H1 (cell line): Measurements from ENCODE around the gene FMNL2. TPM values are rescaled to one million over a fixed set of nuclear protein-coding genes. Genes with fewer than 3 reads are reported as not detected.

Source experiments
- CTCF ChIA-PET: fragments of 300-600 bp; sonication (Branson Sonifier 250); formaldehyde crosslinking; loops from one replicate; lab custom pipeline; 2021; ENCODE audit not compliant: partially characterized antibody; lab: Charles Lee
- POLR2A ChIA-PET: fragments of 300-600 bp; sonication (Branson Sonifier 250); formaldehyde crosslinking; loops from one replicate; lab custom pipeline; 2021; ENCODE audit warnings: inconsistent platforms; ENCODE audit not compliant: partially characterized antibody; lab: Charles Lee
- DNase-seq, 2 experiments: peaks; one replicate each; pipeline versions ENCODE4 v3.0.0 to v3.0.0-alpha.2; 2010 to 2022; ENCODE audit warnings: low spot score in 2 of 2, low read depth in 1 of 2, mixed read lengths in 1 of 2
- FAIRE-seq: peaks from 2 replicates; lab custom pipeline; 2011; peaks lifted over from hg19 to GRCh38; lab: Jason Lieb, UNC
- H2AFZ ChIP-seq: 2 replicates; pipeline ENCODE4 v1.8.1; 2012; ENCODE audit warnings: low read length, inconsistent platforms
- H2AK5ac ChIP-seq: 2 replicates; pipeline ENCODE4 v1.6.1; 2013; ENCODE audit warnings: low read depth, low read length
- H2BK120ac ChIP-seq: replicated peaks from 2 replicates; pipeline ENCODE3; 2013; ENCODE audit warnings: low read depth, low read length, inconsistent platforms
- H2BK12ac ChIP-seq: 2 replicates; pipeline ENCODE4 v1.6.1; 2013; ENCODE audit warnings: low read depth, low read length
- H2BK15ac ChIP-seq: 2 replicates; pipeline ENCODE4 v1.6.1; 2013; ENCODE audit warnings: low read length
- H2BK20ac ChIP-seq: 2 replicates; pipeline ENCODE4 v1.6.1; 2013; ENCODE audit warnings: low read length
- H2BK5ac ChIP-seq: 2 replicates; pipeline ENCODE4 v1.6.1; 2013; ENCODE audit warnings: low read depth, low read length
- H3K14ac ChIP-seq: 2 replicates; pipeline ENCODE4 v1.6.1; 2013; ENCODE audit warnings: inconsistent platforms; ENCODE audit not compliant: insufficient read length
- H3K18ac ChIP-seq: 2 replicates; pipeline ENCODE4 v1.6.1; 2013; ENCODE audit warnings: low read length; ENCODE audit errors: extremely low read depth
- H3K23ac ChIP-seq: 2 replicates; pipeline ENCODE4 v1.6.1; 2013; ENCODE audit warnings: inconsistent platforms; ENCODE audit not compliant: insufficient read length
- H3K23me2 ChIP-seq: 2 replicates; pipeline ENCODE4 v1.6.1; 2013; ENCODE audit warnings: low read depth, low read length
- H3K27ac ChIP-seq: 2 replicates; pipeline ENCODE4 v1.6.1; 2011; ENCODE audit warnings: low read depth, low read length, inconsistent platforms
- H3K27me3 ChIP-seq, 4 experiments: replicated peaks in 1 of 4; 1 replicate in 1 of 4; 2 replicates in 3 of 4; pipeline versions ENCODE4 v1.6.1 to v1.8.1; 2011 to 2013; ENCODE audit warnings: low read length in 3 of 4, mild to moderate bottlenecking in 3 of 4, inconsistent platforms in 2 of 4, mixed read lengths in 2 of 4, moderate library complexity in 1 of 4; ENCODE audit not compliant: control insufficient read depth in 3 of 4, insufficient read depth in 3 of 4; ENCODE audit errors: extremely low read depth in 1 of 4
- H3K36me3 ChIP-seq, 4 experiments: 2 replicates each; pipeline versions ENCODE4 v1.6.1 to v1.8.1; 2011 to 2013; ENCODE audit warnings: mild to moderate bottlenecking in 4 of 4, low read length in 3 of 4, moderate library complexity in 2 of 4, control low read depth in 1 of 4, inconsistent platforms in 1 of 4; ENCODE audit not compliant: insufficient read depth in 4 of 4, control insufficient read depth in 2 of 4
- H3K4ac ChIP-seq: replicated peaks from 2 replicates; pipeline ENCODE3; 2013; ENCODE audit warnings: low read length, low read depth, mixed read lengths, inconsistent platforms; ENCODE audit not compliant: insufficient read length
- H3K4me1 ChIP-seq, 4 experiments: replicated peaks in 1 of 4; 1 replicate in 1 of 4; 2 replicates in 3 of 4; pipeline versions ENCODE4 v1.6.1 to v1.8.1; 2011 to 2013; ENCODE audit warnings: low read length in 3 of 4, inconsistent platforms in 2 of 4, mixed read lengths in 1 of 4; ENCODE audit not compliant: insufficient read depth in 4 of 4, control insufficient read depth in 3 of 4
- H3K4me2 ChIP-seq, 2 experiments: 2 replicates each; pipeline versions ENCODE4 v1.6.1 to v1.8.1; 2011 to 2013; ENCODE audit warnings: low read depth in 2 of 2, low read length in 2 of 2, control low read depth in 1 of 2, inconsistent platforms in 1 of 2, mild to moderate bottlenecking in 1 of 2; ENCODE audit not compliant: insufficient read depth in 1 of 2
- H3K4me3 ChIP-seq, 4 experiments: fragments of 200-600, 300-600 bp in 1 of 4; sonication (generic), shearing (Covaris generic), sonication (Bioruptor Twin) in 1 of 4; 2 replicates each; pipeline versions ENCODE4 v1.5.1 to v1.8.1; 2011 to 2016; ENCODE audit warnings: low read length in 4 of 4, low read depth in 3 of 4, control low read depth in 2 of 4, inconsistent platforms in 2 of 4, mild to moderate bottlenecking in 2 of 4, mixed read lengths in 1 of 4, moderate library complexity in 1 of 4; ENCODE audit not compliant: insufficient read depth in 2 of 4; ENCODE audit errors: extremely low read depth in 1 of 4
- H3K56ac ChIP-seq: replicated peaks from 2 replicates; pipeline ENCODE3; 2013; ENCODE audit warnings: low read depth, mild to moderate bottlenecking, mixed read lengths, low read length, inconsistent platforms; ENCODE audit not compliant: insufficient read length
- H3K79me1 ChIP-seq: 2 replicates; pipeline ENCODE4 v1.6.1; 2013; ENCODE audit warnings: low read depth, low read length, control low read depth
- H3K79me2 ChIP-seq, 2 experiments: 2 replicates each; pipeline versions ENCODE4 v1.6.1 to v1.8.1; 2012 to 2013; ENCODE audit warnings: low read length in 2 of 2, mild to moderate bottlenecking in 2 of 2, inconsistent platforms in 1 of 2; ENCODE audit not compliant: insufficient read depth in 2 of 2, control insufficient read depth in 1 of 2
- H3K9ac ChIP-seq, 4 experiments: replicated peaks in 1 of 4; 1 replicate in 1 of 4; 2 replicates in 3 of 4; pipeline versions ENCODE4 v1.6.1 to v1.8.1; 2011 to 2013; ENCODE audit warnings: low read depth in 3 of 4, low read length in 3 of 4, control low read depth in 2 of 4, mild to moderate bottlenecking in 2 of 4, moderate library complexity in 2 of 4, inconsistent platforms in 1 of 4; ENCODE audit errors: extremely low read depth in 1 of 4
- H3K9me3 ChIP-seq, 2 experiments: 2 replicates each; pipeline versions ENCODE4 v1.6.1 to v1.8.1; 2012 to 2013; ENCODE audit warnings: mild to moderate bottlenecking in 2 of 2, moderate library complexity in 2 of 2, control low read depth in 1 of 2, inconsistent platforms in 1 of 2, low read depth in 1 of 2, low read length in 1 of 2, mixed read lengths in 1 of 2; ENCODE audit not compliant: insufficient read depth in 2 of 2
- H4K20me1 ChIP-seq, 2 experiments: replicated peaks in 1 of 2; 2 replicates each; pipeline versions ENCODE3 to v1.8.1; 2011 to 2013; ENCODE audit warnings: inconsistent platforms in 2 of 2, low read length in 2 of 2, mild to moderate bottlenecking in 1 of 2; ENCODE audit not compliant: insufficient read depth in 2 of 2, control insufficient read depth in 1 of 2
- H4K5ac ChIP-seq: 2 replicates; pipeline ENCODE4 v1.6.1; 2013; ENCODE audit warnings: low read length, low read depth, mixed read lengths, inconsistent platforms; ENCODE audit not compliant: insufficient read length
- H4K8ac ChIP-seq: 2 replicates; pipeline ENCODE4 v1.8.0; 2013; ENCODE audit warnings: mild to moderate bottlenecking, moderate library complexity, low read length, inconsistent platforms; ENCODE audit not compliant: insufficient read depth; ENCODE audit errors: extremely low read depth
- H4K91ac ChIP-seq: replicated peaks from 2 replicates; pipeline ENCODE3; 2013; ENCODE audit warnings: low read length, mixed read lengths, inconsistent platforms; ENCODE audit not compliant: insufficient read length
- ASH2L ChIP-seq: fragments of 200-600, 300-600 bp; sonication (generic); IDR thresholded peaks from one replicate; pipeline ENCODE4 v1.7.1; 2017; ENCODE audit warnings: low read length
- BACH1 ChIP-seq: IDR thresholded peaks from 2 replicates; pipeline ENCODE4 v1.6.1; 2012; ENCODE audit warnings: low read length, improper control_type of control experiment
- CREB1 ChIP-seq: IDR thresholded peaks from 2 replicates; pipeline ENCODE4 v1.6.1; 2012; ENCODE audit warnings: inconsistent platforms
- CTBP2 ChIP-seq: IDR thresholded peaks from 2 replicates; pipeline ENCODE4 v1.7.0; 2011; ENCODE audit warnings: borderline replicate concordance, mild to moderate bottlenecking, moderate library complexity, mixed read lengths, low read length; ENCODE audit not compliant: insufficient read depth, insufficient read length
- JUN ChIP-seq: IDR thresholded peaks from 2 replicates; pipeline ENCODE4 v1.6.1; 2011; ENCODE audit warnings: low read depth, mild to moderate bottlenecking, improper control_type of control experiment, low read length
- JUND ChIP-seq: IDR thresholded peaks from 2 replicates; pipeline ENCODE4 v1.6.1; 2011; ENCODE audit warnings: mild to moderate bottlenecking, improper control_type of control experiment, low read length
- MAFK ChIP-seq: IDR thresholded peaks from 2 replicates; pipeline ENCODE4 v1.6.1; 2012; ENCODE audit warnings: low read depth, mild to moderate bottlenecking, improper control_type of control experiment, low read length
- MAX ChIP-seq: IDR thresholded peaks from 2 replicates; pipeline ENCODE4 v1.6.1; 2012; ENCODE audit warnings: inconsistent platforms
- NRF1 ChIP-seq: IDR thresholded peaks from 2 replicates; pipeline ENCODE4 v1.6.1; 2011; ENCODE audit warnings: mild to moderate bottlenecking, low read depth, low read length, improper control_type of control experiment
- RNF2 ChIP-seq: fragments of 200-900, 300-1000 bp; sonication (generic); IDR thresholded peaks from 2 replicates; pipeline ENCODE4 v1.7.1; 2016; ENCODE audit warnings: borderline replicate concordance, low read depth, mild to moderate bottlenecking, antibody characterized with exemption, low read length; ENCODE audit not compliant: poor library complexity, severe bottlenecking; ENCODE audit errors: missing control alignments
- SIN3A ChIP-seq, 2 experiments: IDR thresholded peaks in 1 of 2; conservative IDR thresholded peaks in 1 of 2; 2 replicates each; pipeline ENCODE4 v1.6.1; 2011 to 2012; ENCODE audit warnings: low read length in 2 of 2, improper control_type of control experiment in 1 of 2, low read depth in 1 of 2, mild to moderate bottlenecking in 1 of 2
- SP1 ChIP-seq: IDR thresholded peaks from 2 replicates; pipeline ENCODE4 v1.6.1; 2011; ENCODE audit warnings: low read depth, low read length
- SUZ12 ChIP-seq: fragments of 200-600 bp; sonication (generic); IDR thresholded peaks from 2 replicates; pipeline ENCODE4 v1.6.1; 2012; ENCODE audit warnings: mild to moderate bottlenecking, inconsistent platforms, low read length, moderate library complexity, mixed read lengths
- TEAD4 ChIP-seq: IDR thresholded peaks from 2 replicates; pipeline ENCODE4 v1.6.1; 2012; ENCODE audit warnings: low read depth, low read length, inconsistent platforms, mixed read lengths
- YY1 ChIP-seq: IDR thresholded peaks from 2 replicates; pipeline ENCODE4 v1.6.1; 2011; ENCODE audit warnings: low read depth, mild to moderate bottlenecking, low read length
- WGBS, 2 experiments: shearing (Covaris generic) in 1 of 2; methylation state at CpG; one replicate each; pipeline versions ENCODE4 v1.1.6 to v1.1.7; 2013 to 2015; ENCODE audit warnings: low lambda C conversion rate in 2 of 2, mixed read lengths in 2 of 2, inconsistent platforms in 1 of 2, low coverage in 1 of 2, missing lambda C conversion rate in 1 of 2; ENCODE audit not compliant: insufficient replicate concordance in 2 of 2, insufficient coverage in 1 of 2, insufficient read length in 1 of 2; ENCODE audit errors: extremely low coverage in 1 of 2, missing lambda C conversion rate in 1 of 2; 5-methylcytosine and 5-hydroxymethylcytosine counted together
- polyA plus RNA-seq, 7 experiments: library from polyadenylated mRNA; depleted of rRNA in 3 of 7; stranded (reverse) in 5 of 7; unstranded in 2 of 7; fragments of >200 nt in 5 of 7; fragments of 200-250 nt in 2 of 7; gene quantifications; 1 replicate in 5 of 7; 2 replicates in 1 of 7; 4 replicates in 1 of 7; pipeline versions ENCODE4 v1.2.1 to v1.2.3, GENCODE V29; 2011 to 2013; ENCODE audit warnings: missing spikeins in 2 of 7, mixed read lengths in 2 of 7
- total RNA-seq: library from RNA; stranded (reverse); fragmentation: NEBNext Ultra II Directional; extraction: Animal tissue kit (Norgen Biotek cat#: 25700); gene quantifications from 2 replicates; pipeline ENCODE4 v1.2.1, GENCODE V29; 2021

FMNL2 gene
- total and polyA plus RNA-seq, 2 of the 8 experiments (the other 6 are each of a cell fraction or from before 2014, with no cell fraction given), result 15.5 to 45.1 TPM

DNA sequence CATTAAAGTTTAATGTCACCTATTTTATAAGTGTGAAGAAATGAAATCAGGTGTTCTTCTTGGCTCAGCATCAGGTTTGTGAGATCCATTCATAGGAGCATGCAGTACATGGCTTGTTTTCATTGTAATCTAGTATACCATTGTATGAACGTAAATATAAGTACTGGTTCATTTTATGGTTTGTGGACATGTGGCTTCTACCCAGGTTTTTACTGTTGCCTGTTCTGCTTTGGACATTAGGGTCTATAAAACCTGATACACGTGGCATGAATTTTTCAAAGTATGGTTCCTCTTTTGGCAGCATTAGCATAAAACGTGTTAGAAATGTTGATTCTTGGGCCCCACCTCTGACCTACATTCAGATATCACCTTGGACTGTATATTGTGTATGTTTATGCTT is 206.7 kb downstream of the FMNL2 start:
- CTCF ChIA-PET, result interaction anchor here (1.1 to 1.2 kb wide), 2 partner anchors 13 to 15 kb away, joined by 3 read pairs; no protein-coding TSS in a partner anchor
- no peak overlapping the region for H4K5ac ChIP-seq
- FAIRE-seq, result no peak

More for the DNA sequence above, 206.7 kb downstream of the FMNL2 start:
- no peaks in the 10 kb centered on the region for H3K23me2 ChIP-seq
- no peaks in the 10 kb centered on the region for H4K20me1 ChIP-seq
- DNase-seq, result no peak
- no peak overlapping the region for H3K14ac ChIP-seq
- no peak overlapping the region for H3K4me3 ChIP-seq
- TF ChIP-seq SIN3A (conservative IDR thresholded peaks at IDR 0.05 in 1 of 2, IDR thresholded peaks at IDR 0.05 in 1 of 2; ENCODE audit: low read depth in 1 of 2, low read length in 2 of 2) (no peak), SUZ12 (no peak), YY1 (no peak), CREB1 (no peak), MAFK (no peak), RNF2 (no peak), SP1 (no peak), TEAD4 (no peak), BACH1 (no peak), ASH2L (no peak), MAX (no peak), NRF1 (no peak), JUND (no peak), JUN (no peak), CTBP2 (no peak)
- no peak overlapping the region for H2BK12ac ChIP-seq
- WGBS, 2 experiments, result 84% methylated on average over 3 of the region's 3 CpGs; no CpG with 5 or more reads in 1 of the 2 experiments
- H2BK120ac ChIP-seq, result no peak overlapping the region
- H3K36me3 ChIP-seq, result no peaks in the 10 kb centered on the region
- POLR2A ChIA-PET, result no interaction called here
- no peak overlapping the region for H2BK5ac ChIP-seq
- H2AK5ac ChIP-seq, result no peak overlapping the region
- peaks cover 0 to 11% of the 10 kb centered on the region in 2 experiments; a peak in 3 of 4 replicates for H3K79me2 ChIP-seq
- H3K4me1 ChIP-seq, result peaks cover 0 to 8% (median 5%) of the 10 kb centered on the region in 4 experiments; a peak in 4 of 7 replicates
- H4K91ac ChIP-seq, result no peak overlapping the region
- no peaks in the 10 kb centered on the region for H3K9me3 ChIP-seq
- no peak overlapping the region for H3K4me2 ChIP-seq
- no peak overlapping the region for H3K4ac ChIP-seq
- no peak overlapping the region for H4K8ac ChIP-seq
- no peak overlapping the region for H3K9ac ChIP-seq
- no peak overlapping the region for H3K27ac ChIP-seq
- no peak overlapping the region for H2BK20ac ChIP-seq
- no peak overlapping the region for H2AFZ ChIP-seq
- no peak overlapping the region for H3K56ac ChIP-seq
- no peak overlapping the region for H3K23ac ChIP-seq
- H3K18ac ChIP-seq, result no peak overlapping the region
- H3K79me1 ChIP-seq, result no peaks in the 10 kb centered on the region
- H3K27me3 ChIP-seq, result no peaks in the 10 kb centered on the region
- no peak overlapping the region for H2BK15ac ChIP-seq
